GM18526 (cell line): ENCODE measurements around the gene CTRL.

ENCODE experiments used
- POLR2A ChIP-seq: IDR thresholded peaks from 3 replicates; pipeline ENCODE4 v1.6.1; 2011; ENCODE audit not compliant: insufficient read length; ENCODE audit errors: extremely low read depth

The CTRL gene

DNA sequence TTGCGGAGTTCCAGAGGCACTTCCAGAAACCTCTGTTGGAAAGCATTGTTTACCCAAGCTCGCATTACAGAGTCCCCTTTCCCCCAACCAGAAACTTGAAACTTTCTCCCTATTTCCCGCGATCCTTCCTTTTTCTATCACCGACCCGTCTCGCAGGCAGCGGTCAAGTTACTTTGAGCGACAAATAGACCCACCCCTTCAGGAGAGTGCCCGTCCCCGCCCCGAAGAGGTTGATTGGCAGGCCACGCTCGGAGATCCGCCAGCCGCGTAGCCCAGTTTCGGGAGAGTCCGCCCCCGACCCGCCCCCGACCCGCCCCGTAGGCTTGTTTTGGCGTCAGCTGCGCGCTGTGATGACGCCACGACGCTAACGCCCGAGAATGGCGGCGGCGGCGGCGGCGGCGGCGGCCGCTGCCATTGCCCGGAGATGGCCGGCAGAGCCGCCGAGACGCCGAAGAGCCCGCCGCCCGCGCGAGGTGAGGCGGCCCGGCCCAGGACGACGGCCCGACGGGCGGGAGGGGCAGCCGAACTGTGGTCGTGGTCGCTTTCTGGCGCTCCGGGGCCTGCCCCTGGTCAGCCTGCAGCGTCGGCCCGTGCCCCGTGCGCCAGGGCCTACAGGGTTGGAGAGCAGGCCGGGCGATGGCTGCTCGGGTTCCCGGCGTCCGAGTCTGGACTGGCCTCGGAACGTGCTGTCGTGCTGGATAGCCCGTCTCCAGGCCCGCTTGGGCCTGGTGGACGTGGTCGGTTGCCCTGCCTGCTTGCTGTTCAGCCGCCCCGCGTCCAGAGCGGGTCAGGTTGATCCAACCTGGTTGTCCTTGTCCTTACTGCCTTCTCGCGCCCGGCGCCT lies 38.5 kb downstream of the CTRL start, which contains the start of gene PSKH1:
PSKH1 (plus strand) TSS at position 356 of the 844 bp plus-strand sequence. CDS start 15,496 bp downstream, outside the sequence.
- peak; percentile 64 for TF ChIP-seq POLR2A

DNA sequence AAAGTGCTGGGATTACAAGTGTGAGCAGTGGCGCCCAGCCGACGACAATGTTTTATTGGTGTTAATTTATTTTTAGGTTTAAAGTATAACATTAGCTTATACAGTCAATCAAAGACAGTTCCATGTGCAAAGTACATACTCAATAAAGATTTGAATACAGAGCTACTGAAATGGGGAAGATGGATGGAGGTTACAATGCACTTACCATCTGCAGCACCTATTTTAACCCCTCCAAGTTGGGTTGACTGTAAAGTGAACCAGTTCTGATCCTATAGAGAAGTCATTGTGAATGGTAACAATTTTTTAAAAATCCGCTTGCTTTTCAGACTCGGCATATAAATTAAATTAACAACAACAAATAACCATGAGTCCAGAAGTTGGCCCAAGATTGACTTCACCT lies 39.3 kb downstream of the CTRL start:
- no peak for TF ChIP-seq POLR2A

DNA sequence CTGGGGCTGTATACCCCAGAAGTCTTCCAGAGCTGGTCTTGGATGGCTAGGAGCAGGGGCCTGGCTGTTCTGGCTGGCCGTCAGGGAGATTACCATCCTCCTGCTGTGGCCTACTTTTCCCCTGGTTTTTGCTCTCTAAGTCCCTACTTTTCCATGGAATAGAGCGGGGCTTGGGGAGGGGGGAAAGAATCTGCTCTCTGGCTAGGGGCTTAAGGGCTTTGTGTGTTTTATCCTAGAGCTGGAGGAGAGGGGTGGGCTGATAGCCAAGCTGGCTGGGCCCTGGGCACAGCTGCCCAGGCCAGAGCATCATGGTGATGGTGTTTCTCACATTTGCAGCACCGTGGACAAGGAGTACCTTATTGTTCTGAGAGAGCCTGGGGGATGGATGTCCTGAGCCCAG lies 43.3 kb downstream of the CTRL start:
- TF ChIP-seq POLR2A = no peak

DNA sequence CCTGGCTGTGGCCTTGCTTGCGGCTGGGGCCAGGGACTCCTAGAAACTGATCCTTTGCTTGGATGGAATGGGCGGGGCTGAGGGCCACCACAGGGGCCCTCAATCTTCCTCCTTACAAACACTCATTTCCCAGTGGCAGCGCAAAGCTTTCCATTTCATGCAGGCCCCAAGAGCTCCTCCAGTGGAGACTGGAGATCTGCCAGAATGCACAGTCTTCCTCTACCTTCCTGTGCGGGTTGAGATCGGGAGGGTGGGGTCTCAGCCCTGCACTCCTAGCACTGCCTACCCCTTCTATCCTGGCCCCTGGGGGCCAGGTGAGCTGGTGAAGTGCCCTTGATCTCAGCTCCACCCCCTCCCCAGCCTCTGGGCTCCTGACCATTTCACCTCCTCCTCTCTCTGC lies 45.3 kb downstream of the CTRL start:
- TF ChIP-seq POLR2A = no peak

DNA sequence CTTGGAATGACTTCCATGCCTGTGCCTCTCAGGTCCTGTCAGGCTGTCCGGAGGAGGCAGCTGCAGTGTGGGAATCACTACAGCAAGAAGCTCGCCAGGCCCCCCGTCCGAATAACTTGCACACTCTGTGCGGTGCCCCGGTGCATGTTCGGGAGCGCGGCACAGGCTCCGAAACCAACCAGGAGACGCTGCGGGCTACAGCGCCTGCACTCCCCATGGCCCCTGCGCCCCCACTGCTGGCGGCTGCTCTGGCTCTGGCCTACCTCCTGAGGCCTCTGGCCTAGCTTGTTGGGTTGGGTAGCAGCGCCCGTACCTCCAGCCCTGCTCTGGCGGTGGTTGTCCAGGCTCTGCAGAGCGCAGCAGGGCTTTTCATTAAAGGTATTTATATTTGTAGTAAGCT lies 45.7 kb downstream of the CTRL start:
- no peak for TF ChIP-seq POLR2A

DNA sequence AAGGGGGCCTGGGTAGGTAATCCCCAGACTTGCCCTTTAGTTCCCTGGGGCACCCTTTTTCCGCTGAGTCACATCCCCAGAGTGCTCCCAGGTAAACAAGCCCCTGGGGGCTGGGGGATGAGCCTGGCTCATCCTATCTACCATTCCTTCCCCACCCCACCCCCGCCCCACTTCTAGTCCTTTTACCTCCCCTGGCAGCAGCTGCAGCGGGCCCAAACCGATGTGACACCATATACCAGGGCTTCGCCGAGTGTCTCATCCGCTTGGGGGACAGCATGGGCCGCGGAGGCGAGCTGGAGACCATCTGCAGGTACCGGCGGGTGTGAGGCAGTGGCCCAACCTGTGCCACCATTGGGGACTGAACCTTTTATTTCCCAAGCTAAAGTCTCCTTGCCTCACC lies 46.1 kb downstream of the CTRL start:
- TF ChIP-seq POLR2A = no peak

DNA sequence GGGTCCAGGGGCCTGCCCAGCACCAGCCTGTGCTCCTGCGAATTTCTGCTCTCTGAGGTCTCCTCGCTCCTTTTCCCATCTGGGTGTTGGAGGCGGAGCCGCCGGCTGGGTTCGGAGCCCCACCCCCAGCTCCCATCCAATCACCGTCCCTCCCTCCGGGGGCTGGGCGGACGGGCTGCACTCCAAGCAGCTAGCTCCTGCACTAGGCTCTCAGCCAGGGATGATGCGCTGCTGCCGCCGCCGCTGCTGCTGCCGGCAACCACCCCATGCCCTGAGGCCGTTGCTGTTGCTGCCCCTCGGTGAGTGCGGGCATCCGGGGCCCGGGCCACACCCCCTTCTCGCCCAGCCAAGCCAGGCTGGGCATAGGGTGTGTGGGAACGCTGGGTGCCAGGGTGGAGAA lies 47.0 kb downstream of the CTRL start, which contains the start of gene NRN1L:
NRN1L (plus strand) TSS at position 202 of the 400 bp plus-strand sequence; CDS start at position 221, 19 bp downstream.
- TF ChIP-seq POLR2A = no peak

DNA sequence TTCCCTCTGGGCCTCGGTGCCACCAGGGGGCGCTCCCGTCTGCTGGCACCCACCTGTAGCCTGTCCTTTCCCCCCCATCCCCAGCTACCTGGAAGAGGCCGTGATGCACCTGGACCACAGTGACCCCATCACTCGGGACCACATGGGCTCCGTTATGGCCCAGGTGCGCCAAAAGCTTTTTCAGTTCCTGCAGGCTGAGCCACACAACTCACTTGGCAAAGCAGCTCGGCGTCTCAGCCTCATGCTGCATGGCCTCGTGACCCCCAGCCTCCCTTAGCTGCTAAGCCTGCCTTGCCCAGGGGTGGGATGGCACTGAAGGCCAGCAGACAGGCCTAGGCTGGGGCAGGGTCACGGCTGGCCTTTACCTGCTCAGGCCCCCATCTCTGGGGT lies 47.8 kb downstream of the CTRL start:
- no peak for TF ChIP-seq POLR2A

DNA sequence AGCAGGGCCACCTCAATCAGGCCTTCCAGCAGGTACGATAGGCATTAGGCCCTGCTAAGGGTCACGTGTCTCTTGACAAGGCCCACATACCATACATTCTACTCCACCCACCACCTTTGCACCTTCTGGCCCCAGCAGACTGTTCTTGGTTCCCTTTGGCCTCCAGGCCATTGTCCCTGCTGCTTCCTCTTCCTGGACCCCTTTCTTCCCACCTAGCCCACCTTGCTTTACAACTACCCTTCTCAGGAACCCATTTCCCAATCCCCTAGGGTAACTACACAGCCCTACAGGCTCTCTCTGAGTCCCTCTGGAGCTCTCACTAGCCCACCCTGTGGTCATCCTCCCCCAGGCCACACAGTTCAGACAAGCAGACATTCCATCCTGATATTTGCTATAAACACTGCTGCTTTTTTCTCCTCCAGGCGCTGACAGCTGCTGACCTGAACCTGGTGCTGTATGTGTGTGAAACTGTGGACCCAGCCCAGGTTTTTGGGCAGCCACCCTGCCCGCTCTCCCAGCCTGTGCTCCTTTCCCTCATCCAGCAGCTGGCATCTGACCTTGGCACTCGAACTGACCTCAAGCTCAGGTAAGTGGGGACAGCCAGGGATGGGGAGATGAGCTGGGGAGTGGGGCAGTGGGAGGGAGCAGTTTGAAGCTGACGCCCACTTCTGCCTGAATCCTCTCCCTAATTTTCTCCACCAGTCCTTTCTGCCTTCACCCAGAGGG lies 48.4 kb downstream of the CTRL start:
- no peak for TF ChIP-seq POLR2A

DNA sequence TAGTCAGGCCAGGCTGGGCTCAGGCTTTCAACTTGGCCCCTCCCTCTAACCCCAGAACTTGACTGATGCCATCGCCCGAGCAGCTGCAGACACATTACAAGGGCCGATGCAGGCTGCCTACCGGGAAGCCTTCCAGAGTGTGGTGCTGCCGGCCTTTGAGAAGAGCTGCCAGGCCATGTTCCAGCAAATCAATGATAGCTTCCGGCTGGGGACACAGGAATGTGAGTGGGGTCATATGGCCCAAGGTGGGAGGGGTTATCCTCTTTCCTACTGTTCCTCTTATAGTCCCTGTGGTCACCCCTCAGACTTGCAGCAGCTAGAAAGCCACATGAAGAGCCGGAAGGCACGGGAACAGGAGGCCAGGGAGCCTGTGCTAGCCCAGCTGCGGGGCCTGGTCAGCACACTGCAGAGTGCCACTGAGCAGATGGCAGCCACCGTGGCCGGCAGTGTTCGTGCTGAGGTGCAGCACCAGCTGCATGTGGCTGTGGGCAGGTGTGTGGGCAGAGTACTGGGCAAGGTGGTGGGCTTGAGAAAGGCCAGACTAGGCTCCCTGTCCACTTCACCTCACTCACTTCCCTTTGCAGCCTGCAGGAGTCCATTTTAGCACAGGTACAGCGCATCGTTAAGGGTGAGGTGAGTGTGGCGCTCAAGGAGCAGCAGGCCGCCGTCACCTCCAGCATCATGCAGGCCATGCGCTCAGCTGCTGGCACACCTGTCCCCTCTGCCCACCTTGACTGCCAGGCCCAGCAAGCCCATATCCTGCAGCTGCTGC lies 49.1 kb downstream of the CTRL start:
- TF ChIP-seq POLR2A = no peak

DNA sequence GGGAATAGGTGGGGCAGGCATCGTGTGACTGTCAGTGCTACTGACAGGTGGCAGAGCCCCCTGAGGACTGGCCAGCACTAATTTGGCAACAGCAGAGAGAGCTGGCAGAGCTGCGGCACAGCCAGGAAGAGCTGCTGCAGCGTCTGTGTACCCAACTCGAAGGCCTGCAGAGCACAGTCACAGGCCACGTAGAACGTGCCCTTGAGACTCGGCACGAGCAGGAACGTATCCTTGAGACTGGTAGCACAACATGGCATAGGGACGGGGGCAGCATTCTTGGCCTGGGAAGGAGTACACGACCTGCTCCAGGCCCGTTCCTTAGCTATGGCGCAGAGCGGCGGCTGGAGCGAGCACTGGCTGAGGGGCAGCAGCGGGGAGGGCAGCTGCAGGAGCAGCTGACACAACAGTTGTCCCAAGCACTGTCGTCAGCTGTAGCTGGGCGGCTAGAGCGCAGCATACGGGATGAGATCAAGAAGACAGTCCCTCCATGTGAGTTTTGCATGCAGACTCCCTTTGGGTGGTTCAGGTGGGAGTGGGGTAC lies 50.0 kb downstream of the CTRL start:
- TF ChIP-seq POLR2A = no peak

DNA sequence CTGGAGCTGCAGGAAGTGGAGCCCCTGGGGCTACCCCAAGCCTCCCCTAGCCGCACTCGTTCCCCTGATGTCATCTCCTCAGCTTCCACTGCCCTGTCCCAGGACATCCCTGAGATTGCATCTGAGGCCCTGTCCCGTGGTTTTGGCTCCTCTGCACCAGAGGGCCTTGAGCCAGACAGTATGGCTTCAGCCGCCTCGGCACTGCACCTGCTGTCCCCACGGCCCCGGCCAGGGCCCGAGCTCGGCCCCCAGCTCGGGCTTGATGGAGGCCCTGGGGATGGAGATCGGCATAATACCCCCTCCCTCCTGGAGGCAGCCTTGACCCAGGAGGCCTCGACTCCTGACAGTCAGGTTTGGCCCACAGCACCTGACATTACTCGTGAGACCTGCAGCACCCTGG lies 51.1 kb downstream of the CTRL start:
- TF ChIP-seq POLR2A = no peak

DNA sequence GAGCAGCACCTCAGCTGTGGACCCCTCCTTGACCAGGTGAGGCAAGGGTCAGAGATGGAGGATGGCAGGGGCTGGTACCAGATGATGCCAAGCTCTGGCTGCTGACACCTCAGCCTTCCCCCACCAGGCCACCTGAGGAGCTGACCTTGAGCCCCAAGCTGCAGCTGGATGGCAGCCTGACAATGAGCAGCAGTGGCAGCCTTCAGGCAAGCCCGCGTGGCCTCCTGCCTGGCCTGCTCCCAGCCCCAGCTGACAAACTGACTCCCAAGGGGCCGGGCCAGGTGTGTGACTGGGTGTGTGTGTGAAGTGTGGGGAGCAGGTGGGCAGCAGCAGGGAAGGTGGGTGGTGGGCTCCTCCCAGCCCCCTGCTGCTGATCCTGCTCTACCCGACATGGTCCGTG lies 51.7 kb downstream of the CTRL start:
- no peak for TF ChIP-seq POLR2A
